ENCODE measurements around the gene TESK2. TPM values are rescaled to one million over a fixed set of nuclear protein-coding genes. Genes with fewer than 3 reads are reported as not detected.

The TESK2 gene
- total RNA-seq, 1 experiment from 2014 or later, result 0.71 TPM

DNA sequence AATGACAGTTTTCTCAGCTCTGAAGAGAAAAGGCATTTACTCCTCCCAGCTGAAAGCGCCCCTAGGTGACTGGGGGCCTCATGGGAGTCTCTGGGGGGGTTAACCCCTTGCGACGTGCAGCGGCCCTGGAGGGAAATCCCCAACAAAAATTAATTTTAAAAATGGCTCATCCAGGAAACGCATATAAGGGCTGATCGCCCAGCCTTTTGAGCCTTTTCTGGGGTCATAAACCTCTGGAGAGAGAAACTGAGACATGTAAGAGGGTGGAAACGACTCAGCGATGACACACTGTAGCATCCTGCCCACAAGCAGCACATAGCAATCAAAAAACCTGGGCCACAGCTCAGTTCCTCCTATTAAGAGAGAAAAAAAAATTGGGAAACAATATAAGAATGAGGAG is 184.6 kb downstream of the TESK2 start:
- DNase-seq (ENCODE audit: low read depth), result peak; percentile 81

DNA sequence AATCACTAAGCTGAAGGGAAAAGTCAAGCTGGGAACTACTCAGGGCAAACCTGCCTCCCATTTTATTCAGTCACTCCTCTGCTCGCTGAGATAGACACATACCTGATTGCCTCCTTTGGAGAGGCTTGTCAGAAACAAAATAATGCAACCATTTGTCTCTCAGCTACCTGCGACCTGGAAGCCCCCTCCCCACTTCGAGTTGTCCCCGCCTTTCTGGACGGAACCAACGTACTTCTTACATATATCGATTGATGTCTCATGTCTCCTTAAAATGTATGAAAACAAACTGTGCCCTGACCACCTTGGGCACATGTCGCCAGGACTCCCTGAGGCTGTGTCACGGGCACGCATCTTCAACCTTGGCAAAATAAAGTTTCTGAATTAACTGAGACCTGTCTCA is 185.7 kb downstream of the TESK2 start:
- no peak for DNase-seq (ENCODE audit: low read depth)

DNA sequence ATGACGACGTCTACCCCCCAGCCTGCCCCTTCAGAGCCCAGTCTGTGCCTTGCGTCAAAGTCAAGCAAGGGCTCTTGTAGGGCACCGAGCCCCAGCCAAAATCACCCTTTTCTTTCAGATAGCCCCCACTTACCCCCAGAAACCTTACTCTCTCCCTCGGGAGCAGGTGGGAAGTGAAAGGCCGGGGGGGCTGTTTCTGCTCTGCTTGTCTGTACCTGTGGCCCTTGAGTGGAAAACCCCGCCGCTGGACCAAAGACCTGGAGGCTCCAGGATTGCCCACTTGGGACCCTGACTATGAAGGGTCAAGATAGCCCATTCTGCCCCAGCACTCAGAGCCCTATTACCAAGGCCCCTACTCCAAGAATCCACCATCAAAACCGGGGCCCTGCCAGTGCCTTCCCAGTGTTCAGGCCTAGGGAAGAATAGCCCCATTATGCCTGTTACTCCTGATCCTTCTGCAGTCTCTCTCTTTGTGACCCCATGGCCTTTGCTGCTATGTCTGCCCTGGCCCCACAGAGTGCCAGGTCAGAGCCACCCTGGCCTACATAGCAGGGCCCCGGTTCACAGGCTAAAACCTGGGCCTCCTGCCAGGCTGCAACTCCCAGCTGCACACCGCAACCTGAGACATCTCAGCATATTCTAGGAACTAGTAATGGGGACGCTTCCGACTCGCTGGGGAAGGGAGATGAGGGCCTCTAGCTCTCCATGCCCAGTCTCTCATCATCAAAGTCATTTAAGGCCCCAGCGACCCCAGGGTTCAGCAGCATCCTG is 186.5 kb downstream of the TESK2 start:
- DNase-seq (ENCODE audit: low read depth), result no peak

DNA sequence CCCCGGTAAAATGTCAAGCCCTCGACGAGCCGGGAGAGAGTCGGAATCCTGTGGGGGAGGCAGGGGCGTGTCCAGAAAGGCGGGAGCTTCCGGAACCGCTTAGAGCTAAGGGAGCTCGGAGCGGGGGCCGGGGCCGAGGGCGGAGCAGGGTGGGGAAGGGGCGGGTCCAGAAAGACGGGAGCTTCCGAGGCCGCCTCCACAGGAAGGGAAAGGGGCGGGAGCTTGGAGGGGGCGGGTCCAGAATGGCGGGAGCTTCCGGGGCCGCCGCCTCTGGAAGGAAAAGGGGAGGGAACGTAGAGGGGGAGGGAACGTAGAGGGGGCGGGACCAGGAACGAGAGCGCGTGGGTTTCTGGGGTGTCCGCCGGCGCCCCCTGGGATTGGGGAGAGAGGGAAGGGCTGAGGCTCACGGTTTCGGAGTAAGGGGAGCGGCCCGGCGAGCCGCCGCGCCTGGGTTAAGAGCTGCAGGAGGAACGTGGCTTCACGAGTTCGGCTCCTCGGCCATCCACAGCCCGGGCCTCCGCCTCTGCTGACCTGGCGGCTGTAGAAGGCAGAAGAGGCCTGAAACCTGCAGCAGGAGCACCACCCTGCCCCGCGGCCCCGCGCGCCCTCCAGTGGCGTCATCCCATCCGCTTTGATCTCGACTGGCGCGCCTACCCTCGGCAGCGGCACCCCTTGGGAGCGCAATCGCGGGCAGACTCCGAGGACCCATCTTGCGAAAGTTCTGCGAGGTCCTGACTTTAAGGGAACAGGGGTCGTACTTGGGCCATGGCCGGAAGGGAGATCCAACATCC is 187.2 kb downstream of the TESK2 start:
- DNase-seq (ENCODE audit: low read depth), result peak; percentile 91

DNA sequence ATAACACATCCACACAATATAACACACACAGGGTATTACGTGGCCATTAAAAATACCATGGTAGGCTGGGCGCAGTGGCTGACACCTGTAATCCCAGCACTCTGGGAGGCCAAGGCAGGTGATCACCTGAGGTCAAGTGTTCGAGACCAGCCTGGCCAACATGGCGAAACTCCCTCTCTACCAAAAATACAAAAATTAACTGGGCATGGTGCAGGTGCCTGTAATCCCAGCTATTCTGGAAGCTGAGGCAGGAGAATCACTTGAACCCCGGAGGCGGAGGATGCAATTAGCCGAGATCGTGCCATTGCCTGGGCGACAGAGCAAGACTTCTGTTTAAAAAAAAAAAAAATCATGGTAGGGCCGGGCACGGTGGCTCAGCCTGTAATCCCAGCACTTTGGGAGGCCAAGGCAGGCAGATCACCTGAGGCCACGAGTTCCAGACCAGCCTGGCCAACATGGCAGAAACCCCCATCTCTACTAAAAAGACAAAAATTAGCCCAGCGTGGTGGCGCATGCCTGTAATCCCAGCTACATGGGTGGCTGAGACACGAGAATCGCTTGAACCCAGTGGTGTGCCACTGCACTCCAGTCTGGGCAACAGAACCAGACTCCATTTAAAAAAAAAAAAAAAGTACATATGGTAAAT is 188.3 kb downstream of the TESK2 start:
- no peak for DNase-seq (ENCODE audit: low read depth)

DNA sequence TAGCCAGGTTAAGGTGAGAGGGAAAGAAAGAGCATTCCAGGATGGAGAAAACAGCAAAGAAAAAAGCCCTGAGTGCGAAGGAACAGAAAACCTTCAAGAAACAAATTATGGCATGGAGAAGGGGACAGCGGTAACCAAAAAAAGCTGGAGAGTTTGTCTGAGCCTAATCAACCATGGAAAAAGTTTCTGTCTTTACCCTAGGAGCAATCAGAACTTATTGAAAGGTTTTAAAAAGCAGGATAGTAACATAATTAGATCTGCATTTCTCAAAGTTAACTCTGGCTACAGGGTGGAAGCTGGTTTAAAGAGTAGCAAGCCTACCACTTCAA is 190.3 kb downstream of the TESK2 start:
- no peak for DNase-seq (ENCODE audit: low read depth)

DNA sequence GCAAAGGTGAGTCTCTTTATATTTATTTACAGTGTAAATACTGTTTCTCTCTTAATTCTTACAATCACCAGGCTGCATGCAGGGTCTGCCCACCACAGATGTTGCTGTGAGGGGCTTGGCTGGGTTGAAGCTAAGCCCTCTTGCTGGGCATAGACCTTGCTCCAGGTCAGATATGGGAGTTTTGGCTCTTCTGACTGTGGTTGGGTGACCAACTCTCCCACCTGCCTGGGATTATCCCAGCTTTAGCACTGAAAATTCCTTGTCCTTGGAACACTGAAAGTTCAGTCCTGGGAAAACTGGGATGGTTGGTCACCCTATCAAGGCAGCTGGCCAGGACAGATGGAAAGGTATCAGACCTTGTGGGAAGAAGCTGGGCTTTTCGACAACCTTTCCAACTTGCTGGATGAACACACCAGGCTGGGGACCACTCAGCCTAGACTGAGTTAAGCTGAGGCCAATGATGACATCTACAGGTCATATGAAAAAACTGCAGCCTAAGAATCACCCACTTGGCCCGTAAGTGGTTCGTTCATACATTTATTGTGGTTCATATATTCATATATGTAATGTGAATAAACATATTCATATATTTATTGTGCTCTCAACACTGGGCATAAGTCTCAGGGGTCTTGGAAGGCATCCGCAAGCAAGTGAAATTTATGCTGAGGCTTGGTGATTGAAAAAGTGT is 190.8 kb downstream of the TESK2 start:
- DNase-seq (ENCODE audit: low read depth), result peak; percentile 63

DNA sequence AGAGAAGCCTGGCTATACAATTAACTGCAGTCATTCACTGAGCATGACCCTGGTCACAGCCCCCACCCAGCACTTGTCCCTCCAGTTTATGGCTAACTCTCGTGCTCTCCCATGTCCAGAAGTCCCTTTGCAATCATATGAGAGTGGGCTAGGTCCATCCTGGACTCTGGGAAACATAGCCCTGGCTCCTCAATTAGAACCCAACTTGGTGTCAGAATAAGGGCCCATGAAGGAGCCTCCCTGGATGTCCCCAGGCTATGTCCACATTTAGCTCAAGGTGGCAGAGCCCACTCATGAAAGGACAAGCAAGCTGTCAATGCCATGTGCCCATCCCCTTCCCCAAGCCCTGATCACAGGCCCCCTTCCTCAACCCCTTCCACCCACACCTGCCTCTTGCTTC is 191.7 kb downstream of the TESK2 start:
- DNase-seq (ENCODE audit: low read depth), result no peak

DNA sequence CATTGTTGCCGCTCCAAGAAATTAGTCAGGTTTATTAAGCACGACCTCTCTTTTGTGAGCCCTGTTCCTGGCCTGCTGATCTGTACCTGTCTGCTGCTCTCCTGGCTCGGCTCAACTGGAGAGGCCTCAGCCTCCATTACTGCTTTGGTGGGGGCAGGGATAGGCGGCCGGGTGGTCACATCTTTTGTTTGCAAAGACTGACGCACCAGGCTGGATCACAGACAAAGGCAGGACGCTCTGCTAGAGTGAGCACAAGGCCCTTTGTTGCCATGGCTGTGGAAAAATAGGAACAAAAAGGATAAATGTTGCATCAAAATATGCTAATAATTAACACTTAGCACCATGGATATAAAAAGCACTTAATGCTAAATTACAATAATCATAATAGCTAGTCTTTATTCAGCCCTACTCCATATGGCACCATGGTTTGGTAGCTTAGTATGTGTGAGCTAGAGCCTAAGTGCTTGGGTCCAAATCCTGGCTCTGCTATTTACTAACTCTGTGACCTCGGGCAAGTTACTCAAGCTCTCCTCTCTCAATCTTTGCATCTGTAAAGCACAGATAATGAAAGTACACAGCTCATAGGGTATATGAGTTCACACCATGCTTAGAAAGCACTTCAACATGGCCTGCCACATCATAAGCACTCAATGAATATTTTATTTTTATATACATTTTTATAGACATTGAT is 193.2 kb downstream of the TESK2 start:
- DNase-seq (ENCODE audit: low read depth), result no peak

Other genes starting within 250 kb of the TESK2 start
- gene HPDL, start 164.3 kb downstream of the TESK2 start, total RNA-seq (2014; rRNA removed; shearing (Covaris generic)), result not detected in 2 replicates
- gene TOE1, start 151.0 kb downstream of the TESK2 start, total RNA-seq (2014; rRNA removed; shearing (Covaris generic)), result 29.1 and 37.6 TPM in 2 replicates
- 30.8 and 33.4 TPM in 2 replicates for gene MUTYH, start 150.7 kb downstream of the TESK2 start, total RNA-seq (2014; rRNA removed; shearing (Covaris generic))
- 1.4 and 2.3 TPM in 2 replicates for gene CCDC163, start 8.9 kb upstream of the TESK2 start, total RNA-seq (2014; rRNA removed; shearing (Covaris generic))
- 8.5 and 20.0 TPM in 2 replicates for gene MMACHC, start 9.1 kb upstream of the TESK2 start, total RNA-seq (2014; rRNA removed; shearing (Covaris generic))
- gene PRDX1, start 30.7 kb upstream of the TESK2 start, total RNA-seq (2014; rRNA removed; shearing (Covaris generic)), result 997 and 1,092 TPM in 2 replicates
- 99.5 and 106 TPM in 2 replicates for gene AKR1A1, start 59.7 kb upstream of the TESK2 start, total RNA-seq (2014; rRNA removed; shearing (Covaris generic))
- 129 and 138 TPM in 2 replicates for gene NASP, start 92.9 kb upstream of the TESK2 start, total RNA-seq (2014; rRNA removed; shearing (Covaris generic))
- 0.56 and 0.94 TPM in 2 replicates for gene CCDC17, start 132.9 kb upstream of the TESK2 start, total RNA-seq (2014; rRNA removed; shearing (Covaris generic))
- 92.7 and 99.6 TPM in 2 replicates for gene GPBP1L1, start 195.4 kb upstream of the TESK2 start, total RNA-seq (2014; rRNA removed; shearing (Covaris generic))
- gene TMEM69, start 197.0 kb upstream of the TESK2 start, total RNA-seq (2014; rRNA removed; shearing (Covaris generic)), result 47.5 and 66.8 TPM in 2 replicates